ENCODE measurements around the gene PHLDB1.

- TF ChIP-seq CTCF (optimal IDR thresholded peaks at IDR 0.05 in 1 of 3, IDR thresholded peaks at IDR 0.05 in 1 of 3, conservative IDR thresholded peaks at IDR 0.05 in 1 of 3; ENCODE audit: extremely low read depth in 1 of 3, insufficient read depth in 2 of 3, low read length in 3 of 3) (no peak), EZH2 (IDR thresholded peaks at IDR 0.05; ENCODE audit: low read length) (no peak)
Observed at GRCh38 chr11:118655486-118656190, 48.2 kb downstream of the PHLDB1 start.

All from keratinocyte (primary cell).